GM21576 (cell line): ENCODE measurements around the gene EFTUD2.
"Not testable (repeated sequence)": the region's sequence is repeated elsewhere in the genome, so short reads cannot be mapped to it uniquely, and the experiment has no call there.

ENCODE experiments used
- ATAC-seq: cut with Tn5 transposase; IDR thresholded peaks from one replicate; pipeline ENCODE4 v1.9.1; 2021; ENCODE audit warnings: mild to moderate bottlenecking, moderate library complexity; ENCODE audit not compliant: unreplicated experiment

Gene EFTUD2

DNA sequence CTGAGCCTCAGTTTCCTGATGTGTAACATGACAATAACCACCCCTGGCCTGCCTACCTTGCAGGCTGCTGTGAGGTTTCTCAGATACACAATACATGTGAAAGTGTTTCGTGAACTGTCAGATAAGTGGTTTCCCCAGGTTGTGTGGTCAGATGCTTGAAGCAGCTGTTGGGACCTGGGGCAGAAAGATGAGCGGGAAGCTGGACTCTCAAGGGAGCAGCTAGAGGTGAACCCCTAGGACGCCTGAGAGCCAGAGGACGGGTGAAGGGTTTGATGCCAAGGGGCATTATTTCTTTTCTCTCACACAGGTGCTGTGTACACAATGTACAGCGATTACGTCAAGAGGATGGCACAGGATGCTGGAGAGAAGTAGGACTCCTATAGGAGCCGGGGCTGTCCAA, 49.2 kb downstream of the EFTUD2 start:
- no peak for ATAC-seq

DNA sequence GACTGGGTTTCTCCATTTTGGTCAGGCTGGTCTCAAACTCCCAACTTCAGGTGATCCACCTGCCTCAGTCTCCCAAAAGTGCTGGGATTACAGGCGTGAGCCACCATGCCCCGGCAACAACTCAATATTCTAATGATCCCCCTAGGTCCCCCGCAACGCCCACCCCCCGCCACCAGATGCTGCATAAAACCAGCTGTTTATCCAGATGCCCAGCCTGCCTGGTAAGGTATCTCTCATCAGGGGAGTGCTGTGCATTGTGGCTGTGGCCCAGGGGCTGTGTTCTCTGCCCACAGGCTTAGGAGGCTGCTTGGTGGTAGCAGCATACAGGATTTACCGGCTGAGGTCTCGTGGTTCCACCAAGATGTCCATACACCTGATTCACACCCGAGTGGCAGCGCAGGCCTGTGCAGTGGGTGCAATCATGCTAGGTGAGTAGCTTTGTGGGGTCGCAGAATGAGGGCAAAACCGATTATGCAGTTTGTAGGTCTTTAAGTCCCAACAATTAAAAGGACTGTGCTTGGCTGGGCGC, 50.2 kb downstream of the EFTUD2 start:
- no peak for ATAC-seq

DNA sequence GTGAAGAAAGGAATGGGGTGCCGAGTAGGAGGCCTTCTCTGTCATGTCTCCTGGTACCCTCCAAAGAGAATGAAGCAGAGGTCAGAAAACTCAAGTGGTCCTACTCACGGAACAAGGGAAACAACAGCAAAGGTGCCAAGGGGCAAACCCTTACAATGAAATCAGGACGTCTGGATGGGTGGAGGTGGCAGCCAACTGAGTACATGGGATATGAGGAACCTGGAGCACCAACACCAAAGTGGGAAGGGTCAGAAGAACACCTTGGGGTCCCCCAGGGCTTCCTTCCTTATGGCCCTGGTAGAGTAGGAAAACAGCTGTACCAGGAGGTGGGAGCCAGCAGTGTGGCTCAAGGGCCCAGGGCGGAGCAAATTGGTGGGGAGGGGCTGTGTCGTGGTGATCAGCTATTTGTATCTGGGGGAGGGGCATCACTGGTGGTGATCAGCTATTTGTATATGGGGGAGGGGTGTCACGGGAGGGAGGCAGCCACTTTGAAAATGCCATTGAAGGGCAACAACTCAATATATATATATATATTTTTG, 50.9 kb downstream of the EFTUD2 start:
- ATAC-seq: no peak

DNA sequence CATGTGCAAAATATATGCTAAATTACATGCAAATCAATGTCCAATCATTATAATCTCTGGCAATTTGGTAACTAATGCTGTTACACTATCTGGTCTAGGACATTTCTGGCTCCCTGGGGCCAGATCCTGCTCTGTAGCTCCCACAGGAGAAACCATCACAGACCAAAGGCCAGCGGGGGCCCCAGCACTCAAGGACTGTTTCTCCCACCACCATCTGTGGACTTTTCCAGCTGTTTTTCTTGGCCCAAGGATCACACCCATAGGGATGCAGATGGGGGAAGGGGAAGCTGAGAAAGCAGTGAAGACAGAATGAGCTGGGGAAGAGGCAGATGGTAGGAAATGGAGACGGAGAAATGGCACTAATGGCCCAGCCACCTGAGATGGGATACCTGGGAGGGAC, 51.7 kb downstream of the EFTUD2 start, which contains the start of gene HIGD1B:
Gene HIGD1B, plus strand, starts transcription at position 298 of the 400 bp plus-strand sequence. CDS start 270 bp downstream, outside the sequence.
- no peak for ATAC-seq

DNA sequence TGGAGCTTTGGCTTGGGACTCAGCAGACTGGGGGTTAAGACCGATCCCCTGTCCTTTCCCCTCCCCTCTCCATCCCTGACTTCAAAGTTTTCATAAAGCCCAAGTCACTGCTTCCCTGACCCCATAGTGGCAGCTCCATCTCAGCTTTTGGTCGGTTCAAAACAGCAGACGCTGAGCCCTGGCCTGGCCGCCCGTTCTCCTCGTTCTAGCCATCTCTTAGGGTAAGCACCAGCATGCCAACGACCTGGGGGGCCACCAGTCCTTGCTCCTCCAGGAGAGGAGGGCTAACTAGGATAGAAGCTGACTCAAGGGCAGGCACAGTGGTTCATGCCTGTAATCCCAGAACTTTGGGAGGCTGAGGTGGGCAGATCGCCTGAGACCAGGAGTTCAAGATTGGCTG, 53.0 kb downstream of the EFTUD2 start:
- ATAC-seq: no peak

DNA sequence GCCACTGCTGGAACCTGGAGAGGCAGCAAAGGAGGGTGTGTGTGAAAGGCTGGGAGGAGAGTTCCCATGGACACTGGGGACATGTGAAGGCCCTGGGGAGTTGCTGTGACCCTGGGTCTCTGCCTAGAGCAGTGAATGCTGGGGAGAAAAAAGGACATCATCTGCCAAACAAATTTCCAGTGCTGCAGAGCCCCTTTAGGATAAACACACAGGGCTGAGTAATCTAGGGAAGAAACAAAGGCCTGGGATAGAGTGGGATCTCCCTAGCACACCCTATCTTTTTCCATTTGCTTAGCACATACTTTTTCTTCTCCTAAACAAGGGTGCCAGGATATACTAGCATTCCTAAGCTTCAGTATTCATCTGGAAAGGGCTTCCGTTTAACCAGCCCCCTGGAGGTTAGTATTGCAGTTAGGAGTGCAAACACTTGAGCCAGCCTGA, 54.8 kb downstream of the EFTUD2 start:
- no peak for ATAC-seq

DNA sequence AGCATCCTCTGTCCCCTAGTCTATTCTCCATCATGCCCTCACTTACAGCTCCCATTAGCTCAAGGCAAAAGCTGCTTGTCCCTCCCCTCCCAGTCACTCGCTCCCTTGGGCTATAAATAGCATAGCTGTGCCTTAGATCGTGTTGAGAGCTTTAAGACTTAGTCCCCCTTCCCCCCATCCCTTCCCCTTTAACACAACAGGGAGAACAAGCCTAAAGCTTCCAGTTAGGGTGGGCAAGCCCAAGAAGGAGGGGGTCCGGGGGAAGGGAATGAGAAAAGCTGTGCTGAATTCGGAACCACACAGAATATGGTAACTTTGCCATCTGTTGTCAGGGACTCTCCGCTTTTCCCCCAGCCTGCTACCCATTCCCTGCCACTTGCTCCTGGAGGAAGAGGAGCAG, 56.5 kb downstream of the EFTUD2 start:
- ATAC-seq: no peak

DNA sequence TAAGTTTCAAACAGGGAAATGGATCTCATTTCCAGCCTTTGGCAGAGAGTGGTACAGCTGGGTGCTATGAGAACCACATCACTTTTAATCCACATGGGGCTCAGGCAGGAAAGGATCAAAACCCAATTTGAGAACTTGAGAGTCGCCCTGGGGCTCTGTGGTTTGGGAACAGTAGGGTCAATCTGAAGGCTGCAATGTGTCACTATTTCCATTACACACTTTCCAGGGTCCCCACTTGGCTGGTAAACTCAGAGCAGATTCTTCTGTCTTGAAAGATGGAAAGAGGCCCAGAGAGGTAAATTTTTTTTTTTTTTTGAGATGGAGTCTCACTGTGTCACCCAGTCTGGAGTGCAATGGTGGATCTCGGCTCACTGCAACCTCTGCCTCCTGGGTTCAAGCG, 58.3 kb downstream of the EFTUD2 start:
- ATAC-seq: no peak

DNA sequence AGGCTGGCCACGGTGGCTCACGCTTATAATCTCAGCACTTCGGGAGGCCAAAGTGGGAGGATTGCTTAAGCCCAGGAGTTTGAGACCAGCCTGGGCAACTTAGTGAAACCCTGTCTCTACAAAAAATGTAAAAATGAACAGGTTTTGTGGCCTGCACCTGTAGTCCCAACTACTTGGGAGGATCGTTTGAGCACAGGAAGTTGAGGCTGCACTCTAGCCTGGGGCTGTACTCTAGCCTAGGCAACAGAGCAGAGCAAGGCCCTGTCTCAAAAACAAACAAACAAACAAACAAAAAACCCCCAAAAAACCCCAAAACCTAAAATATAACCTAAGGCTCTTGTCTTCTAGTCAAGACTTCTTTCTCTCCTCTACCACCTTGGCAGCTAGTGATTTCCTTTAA, 59.0 kb downstream of the EFTUD2 start:
- no peak for ATAC-seq

DNA sequence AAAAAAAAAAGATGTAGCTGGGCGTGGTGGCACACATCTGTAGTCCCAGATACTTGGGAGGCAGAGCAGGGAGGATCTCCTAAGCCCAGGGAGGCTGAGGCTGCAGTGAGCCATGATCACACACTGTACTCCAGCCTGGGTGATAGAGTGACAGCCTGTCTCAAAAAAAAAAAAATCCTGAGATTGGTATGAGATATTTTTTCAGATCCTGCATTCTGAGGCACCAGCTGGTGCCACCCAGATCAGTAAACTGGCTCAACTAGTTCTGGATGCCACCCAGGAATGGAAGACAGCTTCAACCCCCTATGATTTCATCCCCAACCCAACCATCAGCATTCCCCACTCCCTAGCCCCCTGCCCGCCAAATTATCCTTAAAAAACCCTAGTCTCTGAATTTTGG, 62.0 kb downstream of the EFTUD2 start:
- no peak for ATAC-seq

DNA sequence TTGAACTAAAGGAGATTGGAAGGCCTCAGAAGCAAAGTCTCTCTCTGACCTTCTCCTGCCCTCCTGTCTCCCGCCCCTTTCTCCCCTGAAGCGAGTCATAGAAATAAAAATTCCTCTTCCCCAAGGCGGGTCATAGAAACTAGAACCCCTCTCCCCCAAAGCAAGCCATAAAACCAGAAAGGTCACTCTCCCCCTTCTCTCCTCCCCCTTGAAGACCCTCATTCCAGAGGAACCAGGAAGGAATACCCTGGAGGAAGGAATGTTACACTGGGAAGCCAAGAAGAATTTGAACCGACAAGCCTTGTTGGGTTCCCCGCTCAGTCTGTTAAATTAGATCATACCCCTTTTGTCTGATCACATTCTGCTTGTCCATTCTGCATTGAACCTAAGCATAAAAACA, 66.4 kb downstream of the EFTUD2 start:
- ATAC-seq: no peak

DNA sequence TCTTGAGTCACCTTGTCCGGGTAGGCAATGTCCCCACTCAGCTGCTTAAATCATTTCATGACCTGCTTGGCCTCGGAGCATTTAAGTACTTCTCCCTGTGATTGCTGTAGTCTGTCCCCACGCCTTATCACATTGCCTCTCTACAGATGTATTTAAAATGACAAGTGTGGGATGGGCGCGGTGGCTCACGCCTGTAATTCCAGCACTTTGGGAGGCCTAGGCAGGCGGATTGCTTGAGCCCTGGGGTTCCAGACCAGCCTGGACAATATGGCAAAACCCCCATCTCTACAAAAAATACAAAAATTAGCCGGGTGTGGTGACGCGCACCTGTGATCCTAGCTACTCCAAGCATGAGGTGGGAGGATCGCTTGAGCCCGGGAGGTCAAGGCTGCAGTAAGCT, 67.9 kb downstream of the EFTUD2 start:
- ATAC-seq: no peak

DNA sequence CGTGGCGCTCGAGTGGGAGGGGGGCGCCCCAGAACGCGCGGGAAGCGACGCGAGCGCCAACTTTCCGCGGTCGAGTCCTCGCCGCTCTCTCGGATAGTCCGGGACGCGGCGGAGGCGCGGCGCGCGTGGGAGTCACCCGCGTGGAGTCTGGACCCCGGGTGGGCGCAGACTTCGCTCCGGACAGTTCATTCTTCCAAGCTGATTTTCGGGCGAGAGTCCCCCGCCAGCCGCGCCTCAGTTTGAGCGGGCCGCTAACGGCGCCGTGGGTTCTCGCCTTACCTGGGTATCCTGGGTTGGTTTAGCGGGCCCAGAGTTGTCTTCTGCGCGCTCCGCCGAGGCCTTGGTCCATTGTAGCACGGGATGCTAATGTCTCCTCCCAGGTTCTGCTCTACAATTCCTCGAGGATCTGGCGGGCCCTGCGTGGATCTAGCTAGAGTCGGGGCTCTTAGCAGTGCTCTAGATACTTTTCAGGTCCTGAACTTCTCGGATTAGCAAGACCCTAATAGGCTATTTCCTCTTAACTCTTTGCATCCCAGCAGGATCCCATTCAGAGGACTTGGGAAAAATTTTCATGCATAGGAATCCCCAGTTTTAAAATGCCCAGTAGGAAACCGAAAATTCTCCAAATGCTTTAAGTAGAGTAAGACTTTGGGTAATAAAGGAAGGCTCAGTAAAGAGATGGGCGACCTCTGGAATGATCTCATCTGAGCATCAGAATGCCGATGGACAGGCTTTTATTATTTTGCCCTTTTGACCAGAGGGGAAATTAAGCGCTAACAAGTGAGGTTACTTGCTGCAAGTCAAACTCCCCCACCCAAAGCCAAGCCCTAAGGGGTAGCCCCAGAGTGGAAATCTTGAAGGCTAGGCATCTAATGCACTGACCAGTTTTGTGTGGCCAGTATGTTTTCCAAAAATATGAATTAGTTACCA, 68.6 kb downstream of the EFTUD2 start:
- ATAC-seq: no peak

DNA sequence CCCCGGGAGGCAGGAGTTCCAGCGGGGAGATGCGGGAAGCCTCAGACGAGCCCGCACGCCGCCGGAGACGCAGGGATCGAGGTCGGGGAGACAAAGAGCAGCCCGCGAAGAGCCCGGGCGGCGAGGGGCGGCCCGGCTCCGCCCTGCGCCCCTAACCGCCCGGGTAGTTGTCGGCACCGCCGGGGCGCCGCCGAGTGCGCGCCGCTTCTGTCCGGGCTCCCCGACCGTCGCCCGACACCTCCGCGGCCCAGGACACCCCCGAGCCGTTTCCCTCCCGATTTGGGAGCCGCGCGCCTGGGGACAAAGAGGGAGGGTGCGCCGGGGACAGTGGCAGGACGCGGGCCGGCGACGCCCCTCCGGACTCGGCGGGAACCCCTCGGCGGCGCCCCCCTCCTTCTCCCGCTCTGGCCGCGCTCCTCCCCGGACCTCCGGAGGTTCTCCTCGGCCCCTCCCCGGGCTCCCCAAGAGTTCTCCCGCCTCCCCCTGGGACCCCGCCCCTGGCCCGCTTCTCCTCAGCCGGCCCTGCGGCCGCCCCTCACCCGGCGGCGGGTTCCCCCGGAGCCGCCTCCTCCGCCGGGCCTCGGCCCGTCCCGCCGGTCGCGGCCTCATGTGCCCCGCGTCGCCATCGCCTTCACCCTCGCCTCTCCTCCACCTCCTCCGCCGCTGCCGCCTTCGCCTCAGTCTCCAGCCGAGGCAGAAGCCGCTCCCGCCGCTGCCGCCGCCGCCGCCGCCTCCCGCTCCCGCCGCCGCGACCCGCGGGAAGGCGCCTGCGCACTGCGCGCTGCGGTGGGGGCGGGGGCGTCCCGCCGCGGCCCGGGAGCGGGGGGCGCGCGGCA, 69.5 kb downstream of the EFTUD2 start, which contains the start of gene GJC1:
Gene GJC1, minus strand, starts transcription at position 765 of the 836 bp plus-strand sequence. CDS start 24,470 bp downstream, outside the sequence.
- ATAC-seq: no peak

DNA sequence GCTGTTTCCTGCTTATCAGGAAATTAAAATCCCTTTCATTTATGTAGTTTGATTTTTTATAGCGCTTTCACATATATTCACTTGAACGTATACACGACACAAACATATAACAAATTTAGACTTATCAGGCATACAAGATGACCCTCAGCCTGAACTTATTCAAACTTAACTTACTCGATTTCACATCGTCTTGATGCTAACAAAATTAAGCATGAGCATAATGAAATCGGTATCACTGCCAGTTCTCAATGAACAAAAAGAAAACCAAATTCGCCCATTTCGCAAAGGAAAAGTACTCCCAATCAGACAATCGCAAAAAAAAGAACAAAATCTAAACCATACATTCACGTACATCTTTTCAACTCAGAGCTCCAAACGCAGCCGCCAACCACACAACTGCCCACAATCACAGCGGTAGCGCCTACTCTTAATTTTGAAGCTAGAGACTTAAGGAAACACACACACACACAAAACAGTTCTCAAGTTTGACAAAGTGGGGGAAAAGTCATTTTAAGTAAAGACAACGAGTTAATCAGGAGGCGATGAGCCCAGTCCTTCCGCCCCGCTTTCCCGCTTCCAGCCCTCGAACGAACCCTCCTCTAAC, 70.2 kb downstream of the EFTUD2 start:
- no peak for ATAC-seq

DNA sequence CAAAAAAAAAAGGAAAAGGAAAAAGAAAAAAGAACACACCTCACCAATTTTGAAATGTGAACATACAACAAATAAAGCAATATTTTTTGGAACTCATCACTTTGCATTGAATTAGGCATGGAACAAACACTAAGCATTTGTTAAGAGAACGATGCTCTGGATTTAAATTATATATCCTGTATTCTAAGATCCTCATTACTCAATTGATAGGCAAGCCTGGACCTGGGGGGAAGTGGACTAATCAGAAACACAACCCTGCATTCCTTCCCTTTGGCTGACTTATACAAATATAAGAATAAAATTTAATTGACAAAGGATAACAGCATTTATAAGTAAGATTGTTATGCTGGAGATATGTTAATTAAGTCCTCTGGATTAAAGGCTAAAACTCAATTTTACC, 71.4 kb downstream of the EFTUD2 start:
- no peak for ATAC-seq

DNA sequence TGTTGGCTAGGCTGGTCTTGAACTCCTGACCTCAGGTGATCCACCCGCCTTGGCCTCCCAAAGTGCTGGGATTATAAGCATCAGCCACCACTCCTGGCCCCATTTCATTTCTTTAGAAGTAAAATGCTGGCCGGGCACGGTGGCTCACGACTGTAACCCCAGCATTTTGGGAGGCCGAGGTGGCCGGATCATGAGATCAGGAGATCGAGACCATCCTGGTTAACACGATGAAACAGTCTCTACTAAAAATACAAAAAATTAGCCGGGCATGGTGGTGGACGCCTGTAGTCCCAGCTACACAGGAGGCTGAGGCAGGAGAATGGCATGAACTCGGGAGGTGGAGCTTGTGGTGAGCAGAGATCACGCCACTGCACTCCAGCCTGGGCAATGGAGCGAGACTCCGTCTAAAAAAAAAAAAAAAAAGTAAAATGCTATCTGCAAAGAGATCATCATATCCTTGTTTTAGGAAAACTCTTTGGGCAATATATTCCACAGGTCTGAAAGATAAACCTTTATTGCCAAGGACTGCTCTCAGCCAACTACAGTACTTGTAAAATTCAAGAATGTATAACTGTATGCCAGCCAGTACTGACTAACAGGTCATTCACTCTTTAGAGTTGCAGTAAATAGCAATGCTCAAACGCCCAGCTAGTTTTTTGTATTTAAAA, 73.0 kb downstream of the EFTUD2 start:
- no peak for ATAC-seq

DNA sequence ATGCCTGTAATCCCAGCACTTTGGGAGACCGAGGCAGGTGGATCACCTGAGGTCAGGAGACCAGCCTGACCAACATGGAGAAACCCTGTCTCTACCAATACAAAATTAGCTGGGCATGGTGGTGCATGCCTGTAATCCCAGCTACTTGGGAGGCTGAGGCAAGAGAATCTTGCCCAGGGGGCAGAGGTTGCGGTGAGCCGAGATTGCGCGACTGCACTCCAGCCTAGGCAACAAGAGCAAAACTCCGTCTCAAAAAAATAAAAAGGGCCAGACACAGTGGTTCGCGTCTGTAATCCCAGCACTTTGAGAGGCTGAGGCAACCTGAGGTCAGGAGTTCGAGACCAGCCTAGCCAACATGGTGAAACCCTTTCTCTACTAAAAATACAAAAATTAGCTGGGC, 74.0 kb downstream of the EFTUD2 start:
- ATAC-seq: not testable (repeated sequence)

DNA sequence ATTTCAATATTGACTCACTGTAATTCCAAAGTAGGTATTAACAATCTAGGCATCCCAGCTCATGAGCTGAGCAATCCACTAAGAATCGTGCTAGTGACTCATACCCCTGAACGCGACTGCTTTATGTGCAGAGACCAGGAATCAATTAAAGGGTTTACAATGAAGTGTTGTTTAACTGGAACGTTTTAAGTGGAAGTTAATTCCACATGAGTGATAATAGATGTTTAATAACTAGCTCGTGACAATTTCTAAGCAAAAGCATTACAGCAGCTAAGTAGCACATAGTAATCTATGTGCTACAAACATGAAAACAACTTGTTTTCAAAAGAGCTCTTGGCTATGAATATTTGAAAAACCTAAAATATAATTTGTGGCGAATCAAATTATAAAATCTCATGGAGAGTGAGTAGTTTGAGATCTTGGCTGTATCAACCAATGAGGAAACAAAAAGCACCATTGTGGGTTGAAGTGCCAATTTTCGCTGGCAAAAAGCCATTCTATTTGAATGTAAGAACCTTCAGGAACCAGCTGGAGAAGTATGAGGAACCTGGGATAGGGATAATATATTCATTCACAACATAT, 78.5 kb downstream of the EFTUD2 start:
- no peak for ATAC-seq

DNA sequence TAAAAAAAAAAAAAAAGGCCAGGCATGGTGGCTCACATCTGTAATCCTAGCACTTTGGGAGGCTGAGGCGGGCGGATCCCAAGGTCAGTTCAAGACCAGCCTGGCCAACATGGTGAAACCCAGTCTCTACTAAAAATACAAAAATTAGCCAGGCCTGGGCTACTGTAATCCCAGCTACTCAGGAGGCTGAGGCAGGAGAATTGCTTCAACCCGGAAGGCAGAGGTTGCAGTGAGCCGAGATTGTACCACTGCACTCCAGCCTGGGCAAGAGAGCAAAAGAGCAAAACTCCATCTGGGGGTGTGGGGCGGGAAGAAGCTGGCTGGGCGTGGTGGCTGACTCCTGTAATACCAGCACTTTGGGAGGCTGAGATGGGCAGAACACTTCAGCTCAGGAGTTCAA, 80.7 kb downstream of the EFTUD2 start:
- not testable (repeated sequence) for ATAC-seq
